Muscle layer of colon (tissue), 2 donors: ENCODE data around the gene APLN.

Experiments used
- H3K27ac ChIP-seq: one replicate; pipeline ENCODE4 v1.7.0; 2013; ENCODE audit warnings: low read depth, mild to moderate bottlenecking, low read length, moderate library complexity
- H3K27me3 ChIP-seq, 2 donors: one replicate each; pipeline ENCODE4 v1.7.0; 2013; ENCODE audit warnings: low read length in 2 of 2, mild to moderate bottlenecking in 2 of 2; ENCODE audit not compliant: insufficient read depth in 2 of 2, control insufficient read depth in 1 of 2
- H3K36me3 ChIP-seq: one replicate; pipeline ENCODE4 v1.7.0; 2013; ENCODE audit warnings: mild to moderate bottlenecking, low read length; ENCODE audit not compliant: insufficient read depth
- H3K4me1 ChIP-seq: one replicate; pipeline ENCODE4 v1.7.0; 2013; ENCODE audit warnings: mild to moderate bottlenecking, low read length; ENCODE audit not compliant: insufficient read depth
- H3K4me3 ChIP-seq, 2 donors: one replicate each; pipeline ENCODE4 v1.7.0; 2013; ENCODE audit warnings: low read length in 2 of 2, low read depth in 1 of 2, mild to moderate bottlenecking in 1 of 2, moderate library complexity in 1 of 2
- H3K9ac ChIP-seq: one replicate; pipeline ENCODE4 v1.7.0; 2013; ENCODE audit warnings: low read length
- H3K9me3 ChIP-seq: one replicate; pipeline ENCODE4 v1.7.0; 2013; ENCODE audit warnings: mild to moderate bottlenecking, low read length
- donor health status: abdominal sarcoma.
- donor health status: Adenocarcinoma of cecum.

The APLN gene

GRCh38 chrX:129637217-129638109, 17.3 kb downstream of the APLN start:
- Histone ChIP-seq H3K9me3 (no peaks in the 10 kb centered on the region), H3K9ac (no peak overlapping the region), H3K4me1 (no peaks in the 10 kb centered on the region), H3K27me3 (no peaks in the 10 kb centered on the region), H3K36me3 (no peaks in the 10 kb centered on the region), H3K27ac (no peak overlapping the region), H3K4me3 (no peak overlapping the region)

GRCh38 chrX:129636175-129636681, 18.5 kb downstream of the APLN start:
- H3K4me1 ChIP-seq, result no peaks in the 10 kb centered on the region
- no peak overlapping the region for H3K4me3 ChIP-seq
- H3K27me3 ChIP-seq, result no peaks in the 10 kb centered on the region
- H3K9ac ChIP-seq, result no peak overlapping the region
- H3K36me3 ChIP-seq, result no peaks in the 10 kb centered on the region
- H3K27ac ChIP-seq, result no peak overlapping the region
- H3K9me3 ChIP-seq, result no peaks in the 10 kb centered on the region

GRCh38 chrX:129634541-129634940, 20.2 kb downstream of the APLN start:
- no peaks in the 10 kb centered on the region for H3K4me1 ChIP-seq
- H3K27me3 ChIP-seq, result no peaks in the 10 kb centered on the region
- no peak overlapping the region for H3K9ac ChIP-seq
- H3K4me3 ChIP-seq, result no peak overlapping the region
- no peak overlapping the region for H3K27ac ChIP-seq
- H3K9me3 ChIP-seq, result no peaks in the 10 kb centered on the region
- no peaks in the 10 kb centered on the region for H3K36me3 ChIP-seq

GRCh38 chrX:129632443-129632842, 22.3 kb downstream of the APLN start:
- no peak overlapping the region for H3K9ac ChIP-seq
- no peak overlapping the region for H3K4me3 ChIP-seq
- H3K27ac ChIP-seq, result no peak overlapping the region
- no peaks in the 10 kb centered on the region for H3K36me3 ChIP-seq
- no peaks in the 10 kb centered on the region for H3K27me3 ChIP-seq
- no peaks in the 10 kb centered on the region for H3K9me3 ChIP-seq
- H3K4me1 ChIP-seq, result no peaks in the 10 kb centered on the region

GRCh38 chrX:129631849-129632248, 22.9 kb downstream of the APLN start:
- Histone ChIP-seq H3K36me3 (no peaks in the 10 kb centered on the region), H3K9me3 (no peaks in the 10 kb centered on the region), H3K4me1 (no peaks in the 10 kb centered on the region), H3K4me3 (no peak overlapping the region), H3K27me3 (no peaks in the 10 kb centered on the region), H3K9ac (no peak overlapping the region), H3K27ac (no peak overlapping the region)

GRCh38 chrX:129629837-129630236, 24.9 kb downstream of the APLN start:
- Histone ChIP-seq H3K4me1 (no peaks in the 10 kb centered on the region), H3K9me3 (no peaks in the 10 kb centered on the region), H3K36me3 (no peaks in the 10 kb centered on the region), H3K27me3 (no peaks in the 10 kb centered on the region), H3K27ac (no peak overlapping the region), H3K4me3 (no peak overlapping the region), H3K9ac (no peak overlapping the region)

- Histone ChIP-seq H3K27ac (no peak overlapping the region), H3K4me1 (no peaks in the 10 kb centered on the region), H3K27me3 (peaks cover 0 to 11% of the 10 kb centered on the region in 2 donors), H3K9me3 (no peaks in the 10 kb centered on the region), H3K4me3 (no peak overlapping the region), H3K9ac (no peak overlapping the region), H3K36me3 (no peaks in the 10 kb centered on the region)
These were observed 28.7 kb downstream of the APLN start for GRCh38 chrX:129626026-129626425.

GRCh38 chrX:129622757-129623301, 31.9 kb downstream of the APLN start:
- H3K27ac ChIP-seq, result no peak overlapping the region
- no peak overlapping the region for H3K9ac ChIP-seq
- H3K36me3 ChIP-seq, result no peaks in the 10 kb centered on the region
- no peaks in the 10 kb centered on the region for H3K9me3 ChIP-seq
- H3K4me3 ChIP-seq, result no peak overlapping the region
- no peaks in the 10 kb centered on the region for H3K4me1 ChIP-seq
- H3K27me3 ChIP-seq, result peaks cover 0 to 11% of the 10 kb centered on the region in 2 donors

GRCh38 chrX:129618997-129619396, 35.8 kb downstream of the APLN start:
- Histone ChIP-seq H3K9me3 (no peaks in the 10 kb centered on the region), H3K9ac (no peak overlapping the region), H3K4me3 (no peak overlapping the region), H3K27ac (no peak overlapping the region), H3K36me3 (no peaks in the 10 kb centered on the region), H3K27me3 (peaks cover 0 to 20% of the 10 kb centered on the region in 2 donors), H3K4me1 (no peaks in the 10 kb centered on the region)

GRCh38 chrX:129617420-129617819, 37.3 kb downstream of the APLN start:
- Histone ChIP-seq H3K9me3 (no peaks in the 10 kb centered on the region), H3K36me3 (no peaks in the 10 kb centered on the region)

GRCh38 chrX:129614481-129615255, 40.1 kb downstream of the APLN start:
- H3K9me3 ChIP-seq, result no peaks in the 10 kb centered on the region
- no peak overlapping the region for H3K27ac ChIP-seq
- H3K36me3 ChIP-seq, result no peaks in the 10 kb centered on the region
- no peaks in the 10 kb centered on the region for H3K4me1 ChIP-seq
- H3K9ac ChIP-seq, result no peak overlapping the region
- peaks cover 0 to 8% of the 10 kb centered on the region in 2 donors for H3K27me3 ChIP-seq
- H3K4me3 ChIP-seq, result no peak overlapping the region

More at GRCh38 chrX:129617420-129617819, 37.3 kb downstream of the APLN start:
- H3K4me3 ChIP-seq, result no peak overlapping the region
- H3K9ac ChIP-seq, result no peak overlapping the region
- H3K27ac ChIP-seq, result no peak overlapping the region
- no peaks in the 10 kb centered on the region for H3K4me1 ChIP-seq
- peaks cover 0 to 13% of the 10 kb centered on the region in 2 donors for H3K27me3 ChIP-seq
